HEK293 (cell line): ENCODE data around the gene AP3D1.

ENCODE experiments used
- CTCF ChIP-seq: fragments of 450-650 bp; formaldehyde crosslinking; IDR thresholded peaks from 2 replicates; pipeline ENCODE4 v1.5.1; 2016; ENCODE audit warnings: missing biosample characterization, missing genetic modification characterization
- ZNF214 ChIP-seq: fragments of 450-650 bp; formaldehyde crosslinking; IDR thresholded peaks from 2 replicates; pipeline ENCODE4 v1.5.1; 2017; ENCODE audit warnings: missing biosample characterization, mild to moderate bottlenecking, missing genetic modification characterization, borderline replicate concordance
- ZNF37A ChIP-seq: fragments of 450-650 bp; IDR thresholded peaks from 2 replicates; pipeline ENCODE4 v1.5.1; 2018; ENCODE audit warnings: missing biosample characterization, missing genetic modification characterization

GRCh38 chr19:2132731-2133490 is 18.5 kb downstream of the AP3D1 start:
- TF ChIP-seq ZNF37A (tag by site-specific recombination) (no peak), CTCF (tag by site-specific recombination) (no peak), ZNF214 (tag by site-specific recombination) (no peak)
